Measurements from ENCODE around the gene EPB41L3.
"Not testable (repeated sequence)": the region's sequence is repeated elsewhere in the genome, so short reads cannot be mapped to it uniquely, and the experiment has no call there.

Gene EPB41L3

GRCh38 chr18:5530629-5531178 is 13.1 kb downstream of the EPB41L3 start:
- no peak for DNase-seq

- DNase-seq = no peak
Measured at GRCh38 chr18:5529471-5529870, 14.3 kb downstream of the EPB41L3 start.

GRCh38 chr18:5527603-5528002 is 16.2 kb downstream of the EPB41L3 start:
- no peak for DNase-seq

GRCh38 chr18:5524660-5525059 is 19.1 kb downstream of the EPB41L3 start:
- DNase-seq = no peak

- DNase-seq = peak; percentile 14 to 43
Measured at GRCh38 chr18:5521000-5521399, 22.8 kb downstream of the EPB41L3 start.

GRCh38 chr18:5520464-5520863 is 23.3 kb downstream of the EPB41L3 start:
- DNase-seq = no peak

GRCh38 chr18:5519448-5520298 is 24.1 kb downstream of the EPB41L3 start:
- DNase-seq = no peak

- DNase-seq = no peak
Measured at GRCh38 chr18:5518899-5519371, 24.9 kb downstream of the EPB41L3 start.

GRCh38 chr18:5518179-5518770 is 25.5 kb downstream of the EPB41L3 start:
- DNase-seq = no peak

- DNase-seq = no peak
Measured at GRCh38 chr18:5516841-5517240, 27.0 kb downstream of the EPB41L3 start.

- no peak for DNase-seq
Measured at GRCh38 chr18:5515011-5515784, 28.6 kb downstream of the EPB41L3 start.

- no peak for DNase-seq
Measured at GRCh38 chr18:5513947-5514346, 29.9 kb downstream of the EPB41L3 start.

- DNase-seq = no peak
Measured at GRCh38 chr18:5512176-5512575, 31.6 kb downstream of the EPB41L3 start.

- not testable (repeated sequence) for DNase-seq
Measured at GRCh38 chr18:5511541-5511940, 32.3 kb downstream of the EPB41L3 start.

- no peak for DNase-seq
Measured at GRCh38 chr18:5510135-5510846, 33.5 kb downstream of the EPB41L3 start.

- no peak for DNase-seq
Measured at GRCh38 chr18:5508821-5509220, 35.0 kb downstream of the EPB41L3 start.

- DNase-seq = no peak
Measured at GRCh38 chr18:5507756-5508155, 36.0 kb downstream of the EPB41L3 start.

GRCh38 chr18:5506174-5506573 is 37.6 kb downstream of the EPB41L3 start:
- DNase-seq = no peak

- no peak for DNase-seq
Measured at GRCh38 chr18:5503740-5504139, 40.1 kb downstream of the EPB41L3 start.

GRCh38 chr18:5500158-5500939 is 43.4 kb downstream of the EPB41L3 start:
- DNase-seq = peak; percentile 72 to 75

- DNase-seq = no peak
Measured at GRCh38 chr18:5498452-5498851, 45.3 kb downstream of the EPB41L3 start.

- DNase-seq = peak; percentile 4 to 27
Measured at GRCh38 chr18:5496305-5496704, 47.5 kb downstream of the EPB41L3 start.

Measured in NCI-H526 (cell line).